ENCODE measurements around the gene LRRC49.

The LRRC49 gene

GRCh38 chr15:71055461-71055860, 162.8 kb downstream of the LRRC49 start:
- no peak for DNase-seq

DNA sequence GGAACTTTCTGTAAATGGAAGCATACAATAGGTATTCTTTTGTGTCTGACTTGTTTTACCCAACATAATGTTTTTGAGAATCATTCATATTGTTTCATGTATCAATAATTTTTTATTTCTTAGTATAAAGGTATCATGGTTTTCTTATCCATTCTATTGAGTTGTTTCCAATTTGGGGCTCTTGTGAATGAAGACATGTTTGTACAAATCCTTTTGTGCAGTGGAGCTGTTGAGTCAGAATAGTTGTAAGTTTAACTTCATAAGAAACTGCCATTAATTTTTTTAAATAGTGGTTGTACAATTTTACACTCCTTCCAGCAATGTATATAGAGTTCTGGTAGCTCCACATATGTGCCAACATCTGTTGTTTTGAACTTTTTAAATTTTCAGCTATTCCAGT, 163.5 kb downstream of the LRRC49 start:
- DNase-seq: no peak

GRCh38 chr15:71057143-71057542, 164.5 kb downstream of the LRRC49 start:
- no peak for DNase-seq

GRCh38 chr15:71057581-71057980, 165.0 kb downstream of the LRRC49 start:
- no peak for DNase-seq

DNA sequence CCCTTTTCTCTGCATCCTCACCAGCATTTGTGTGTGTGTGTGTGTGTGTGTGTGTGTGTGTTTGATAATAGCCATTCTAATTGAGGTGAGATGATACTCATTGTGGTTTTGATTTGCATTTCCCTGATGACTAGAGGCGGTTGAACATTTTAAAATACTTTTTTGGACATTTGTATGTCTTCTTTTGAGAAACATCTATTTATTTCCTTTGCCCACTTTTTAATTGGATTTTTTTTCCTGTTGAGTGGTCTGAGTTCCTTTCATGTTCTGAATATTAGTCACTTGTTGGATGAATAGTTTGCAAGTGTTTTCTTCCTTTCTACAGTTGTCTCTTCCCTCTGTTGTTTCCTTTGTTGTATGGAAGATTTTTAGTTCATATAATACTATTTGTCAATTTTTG, 168.4 kb downstream of the LRRC49 start:
- no peak for DNase-seq

- no peak for DNase-seq
These were observed 174.4 kb downstream of the LRRC49 start for GRCh38 chr15:71066983-71067382.

DNA sequence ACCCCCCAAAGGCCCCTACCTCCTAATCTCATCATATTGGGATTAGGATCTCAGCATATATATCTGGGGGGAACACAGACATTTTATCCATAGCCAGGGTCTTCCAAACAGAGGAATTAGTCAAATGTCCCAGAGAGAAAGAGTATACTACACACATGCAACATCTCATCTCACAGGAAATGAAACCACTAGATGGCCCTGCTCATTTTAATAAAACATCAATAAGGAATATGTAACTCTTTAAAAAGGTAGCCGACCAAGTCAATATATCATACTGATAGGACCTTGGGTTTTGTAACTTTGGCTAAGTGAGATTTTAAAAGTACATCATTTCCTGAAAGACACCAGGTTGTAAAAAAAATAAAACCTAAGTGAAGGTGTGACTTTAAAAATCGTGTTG, 177.1 kb downstream of the LRRC49 start:
- no peak for DNase-seq

DNA sequence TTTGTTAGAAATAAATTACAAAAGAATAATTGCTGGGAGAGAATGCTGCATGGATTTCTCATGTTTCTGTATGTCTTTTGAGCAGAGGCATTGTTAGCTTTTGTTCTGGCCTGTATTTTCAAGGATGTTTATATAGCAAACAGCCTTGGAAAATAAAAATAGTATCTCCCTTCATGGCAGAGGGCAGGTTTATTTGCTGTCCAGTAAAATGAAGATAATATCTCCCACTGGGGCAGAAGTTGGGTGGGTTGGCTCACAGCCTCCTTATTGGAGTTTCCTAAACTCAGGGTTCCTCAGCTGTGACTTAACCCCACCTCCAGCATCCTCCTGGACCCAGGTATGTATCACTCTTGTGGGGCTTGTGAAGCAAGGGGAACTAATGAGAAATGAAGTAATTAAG, 178.9 kb downstream of the LRRC49 start:
- no peak for DNase-seq

DNA sequence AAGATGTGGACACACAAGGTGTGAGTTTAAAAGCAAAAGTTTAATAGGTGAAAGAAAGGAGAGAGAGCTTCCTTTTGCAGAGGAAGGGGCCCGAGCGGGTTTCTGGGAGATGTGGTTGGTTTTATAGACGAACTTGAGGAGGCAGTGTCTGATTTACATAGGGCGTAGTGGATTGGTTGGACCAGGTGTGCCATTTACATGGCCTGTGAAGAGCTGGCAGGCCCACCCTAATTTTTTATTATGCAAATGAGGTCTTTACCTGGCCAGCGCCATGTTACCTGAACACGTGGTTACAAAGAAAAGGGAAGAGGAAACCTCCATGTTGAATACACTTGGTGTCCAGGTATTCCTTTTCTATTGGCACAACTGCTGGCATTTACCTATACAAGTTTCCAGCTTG, 179.8 kb downstream of the LRRC49 start:
- DNase-seq: no peak

DNA sequence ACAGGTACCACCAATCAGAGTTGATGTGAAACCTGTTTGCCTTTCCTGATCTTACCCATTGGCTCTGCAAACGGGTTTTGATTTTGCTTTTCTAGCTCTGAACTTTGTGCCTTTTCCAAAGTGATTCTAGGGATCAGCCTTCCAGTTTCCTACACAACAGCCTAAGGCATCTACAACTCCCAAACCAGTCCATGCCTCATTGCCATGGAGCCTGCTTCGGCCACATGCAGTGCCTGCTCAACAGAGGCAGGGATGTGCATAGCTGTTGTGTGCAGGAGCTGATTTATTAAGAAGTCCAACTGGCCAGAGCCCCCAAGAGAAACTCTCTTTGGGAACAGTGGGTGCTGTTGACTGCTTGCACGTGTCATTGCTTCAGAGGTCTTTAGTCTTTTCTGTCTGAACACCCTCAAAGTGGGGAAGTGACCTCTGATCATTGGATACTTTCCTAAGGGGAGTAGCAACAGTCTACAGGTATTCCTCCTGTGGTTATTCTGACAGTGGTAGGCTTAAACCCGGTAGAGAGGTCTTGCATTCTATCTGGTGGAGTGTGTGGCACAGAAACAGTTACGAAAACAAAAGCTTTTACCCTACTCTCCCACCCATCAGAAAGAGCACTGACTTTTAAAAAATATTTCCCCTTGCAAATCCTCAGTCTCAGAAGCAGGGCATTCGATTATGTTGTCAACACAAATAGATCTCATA, 186.0 kb downstream of the LRRC49 start:
- no peak for DNase-seq

DNA sequence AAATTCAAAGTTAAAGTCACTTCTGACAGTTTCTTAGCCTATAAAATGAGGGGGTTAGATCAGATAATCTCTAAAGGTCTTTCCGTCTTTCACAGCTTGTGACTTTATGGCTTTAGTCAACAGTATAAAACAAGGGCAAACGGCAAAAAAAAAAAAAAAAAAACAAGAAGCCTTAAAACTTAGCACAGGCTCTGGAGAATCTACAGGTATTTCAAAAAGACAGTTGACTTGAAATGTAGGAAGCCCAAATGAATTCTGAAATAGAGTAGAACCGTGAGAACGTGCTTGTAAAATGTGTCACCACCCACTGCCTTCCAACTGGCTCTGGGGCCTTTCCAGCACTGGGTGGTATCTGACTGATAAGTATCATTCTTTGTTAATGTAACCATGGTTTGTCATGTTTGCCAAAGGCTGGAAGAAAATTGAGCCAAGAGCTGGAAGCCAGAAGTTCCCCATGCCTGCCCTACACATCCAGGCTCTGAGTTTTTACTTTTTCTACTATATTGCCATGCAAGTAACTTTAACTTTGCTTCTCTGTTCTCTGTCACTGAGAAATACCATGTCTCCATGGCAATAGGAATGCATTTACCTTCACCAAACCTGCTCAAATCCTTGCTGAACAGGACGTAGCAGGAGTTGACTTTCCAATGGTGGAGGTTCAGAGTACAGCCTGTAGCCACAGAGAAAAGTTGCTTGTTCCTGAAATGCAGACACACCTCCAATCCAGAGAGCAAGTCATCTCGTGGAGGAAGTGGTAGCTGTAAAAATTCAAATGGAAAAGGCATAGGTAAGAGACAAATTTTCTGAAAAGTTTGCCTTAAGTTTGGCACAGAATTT, 186.8 kb downstream of the LRRC49 start:
- DNase-seq: no peak

- no peak for DNase-seq
These were observed 187.5 kb downstream of the LRRC49 start for GRCh38 chr15:71080166-71080565.

DNA sequence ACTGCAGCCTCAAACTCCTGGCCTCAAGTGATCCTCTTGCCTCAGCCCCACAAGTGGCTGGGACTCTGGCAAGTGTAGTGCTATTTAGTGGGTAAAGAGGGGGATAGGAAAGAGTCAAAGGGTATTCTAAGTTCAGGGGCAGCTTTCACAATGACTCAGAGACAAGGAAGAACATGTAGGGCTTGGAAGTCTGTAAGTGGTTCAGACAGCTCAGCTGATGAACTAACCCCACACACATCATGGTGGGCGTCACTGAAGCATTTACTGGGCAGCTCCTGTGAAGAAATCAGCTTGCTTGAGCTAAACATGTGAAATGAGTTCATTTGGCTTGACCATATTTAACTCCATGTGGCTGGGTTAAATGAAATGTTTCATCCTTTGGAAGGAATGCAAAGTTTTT, 188.1 kb downstream of the LRRC49 start:
- DNase-seq: no peak

GRCh38 chr15:71082803-71083202, 190.2 kb downstream of the LRRC49 start:
- DNase-seq: no peak

DNA sequence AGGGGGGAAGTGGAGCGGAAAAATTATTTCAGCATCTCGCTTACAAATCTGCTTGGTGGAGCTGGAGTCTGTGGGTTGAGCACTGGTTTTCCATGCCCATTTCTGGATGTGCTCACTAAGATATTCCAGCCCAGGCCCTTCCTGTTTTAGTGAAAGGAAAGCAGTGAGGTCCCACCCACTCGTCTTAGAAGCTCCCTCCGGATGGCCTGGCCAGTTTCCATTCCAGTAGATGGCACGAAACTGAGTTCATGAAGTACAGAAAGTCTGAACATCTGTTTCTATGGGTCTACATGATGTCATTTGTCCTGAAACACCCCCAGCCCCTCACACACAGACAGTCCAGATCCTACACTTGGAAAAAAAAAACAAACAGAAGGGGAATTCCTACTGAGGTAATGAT, 190.7 kb downstream of the LRRC49 start:
- no peak for DNase-seq

GRCh38 chr15:71084264-71084663, 191.6 kb downstream of the LRRC49 start:
- DNase-seq: no peak

DNA sequence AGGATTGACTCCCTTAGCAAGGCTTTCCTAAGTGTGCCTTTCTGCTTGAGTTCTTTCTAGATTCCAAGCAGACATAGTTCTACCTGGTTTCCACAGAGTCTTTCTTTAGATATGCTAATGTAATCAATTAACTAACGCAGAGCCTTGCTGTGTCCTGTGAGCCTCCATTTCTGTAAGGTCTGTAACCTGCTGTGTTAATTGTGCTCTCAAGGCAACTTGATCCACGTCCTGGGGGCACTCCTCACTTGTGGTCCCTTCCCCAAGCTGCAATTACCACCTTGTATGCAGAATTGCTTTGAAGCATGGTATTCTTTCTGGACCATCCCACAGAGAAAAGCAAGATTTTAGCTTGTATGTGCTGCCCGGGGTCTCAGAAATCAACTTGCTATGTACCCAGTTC, 193.2 kb downstream of the LRRC49 start:
- no peak for DNase-seq

- DNase-seq: no peak
These were observed 195.5 kb downstream of the LRRC49 start for GRCh38 chr15:71088155-71088554.

- DNase-seq: no peak
These were observed 196.1 kb downstream of the LRRC49 start for GRCh38 chr15:71088683-71089082.

DNA sequence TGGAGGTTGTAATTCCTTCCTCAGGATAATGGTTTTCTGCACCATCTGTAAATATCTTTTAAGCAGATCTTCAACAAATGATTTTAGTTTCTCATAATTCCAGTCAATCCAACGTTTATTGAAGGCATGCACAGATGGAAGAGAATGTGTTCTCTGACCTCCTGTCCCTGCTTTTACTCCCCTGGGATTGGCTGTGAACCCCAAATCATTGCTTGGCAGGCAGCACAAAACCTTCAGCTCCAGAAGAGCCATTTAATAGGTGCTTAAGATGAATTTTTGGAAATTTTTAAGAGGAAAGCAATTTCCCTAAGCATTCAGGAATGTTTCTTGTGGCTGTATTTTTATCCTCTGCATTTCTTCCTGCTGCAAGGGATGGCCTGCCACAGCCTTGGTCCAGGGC, 197.2 kb downstream of the LRRC49 start:
- DNase-seq: no peak

GRCh38 chr15:71091601-71092000, 199.0 kb downstream of the LRRC49 start:
- no peak for DNase-seq

- no peak for DNase-seq
These were observed 199.5 kb downstream of the LRRC49 start for GRCh38 chr15:71092056-71092600.

DNA sequence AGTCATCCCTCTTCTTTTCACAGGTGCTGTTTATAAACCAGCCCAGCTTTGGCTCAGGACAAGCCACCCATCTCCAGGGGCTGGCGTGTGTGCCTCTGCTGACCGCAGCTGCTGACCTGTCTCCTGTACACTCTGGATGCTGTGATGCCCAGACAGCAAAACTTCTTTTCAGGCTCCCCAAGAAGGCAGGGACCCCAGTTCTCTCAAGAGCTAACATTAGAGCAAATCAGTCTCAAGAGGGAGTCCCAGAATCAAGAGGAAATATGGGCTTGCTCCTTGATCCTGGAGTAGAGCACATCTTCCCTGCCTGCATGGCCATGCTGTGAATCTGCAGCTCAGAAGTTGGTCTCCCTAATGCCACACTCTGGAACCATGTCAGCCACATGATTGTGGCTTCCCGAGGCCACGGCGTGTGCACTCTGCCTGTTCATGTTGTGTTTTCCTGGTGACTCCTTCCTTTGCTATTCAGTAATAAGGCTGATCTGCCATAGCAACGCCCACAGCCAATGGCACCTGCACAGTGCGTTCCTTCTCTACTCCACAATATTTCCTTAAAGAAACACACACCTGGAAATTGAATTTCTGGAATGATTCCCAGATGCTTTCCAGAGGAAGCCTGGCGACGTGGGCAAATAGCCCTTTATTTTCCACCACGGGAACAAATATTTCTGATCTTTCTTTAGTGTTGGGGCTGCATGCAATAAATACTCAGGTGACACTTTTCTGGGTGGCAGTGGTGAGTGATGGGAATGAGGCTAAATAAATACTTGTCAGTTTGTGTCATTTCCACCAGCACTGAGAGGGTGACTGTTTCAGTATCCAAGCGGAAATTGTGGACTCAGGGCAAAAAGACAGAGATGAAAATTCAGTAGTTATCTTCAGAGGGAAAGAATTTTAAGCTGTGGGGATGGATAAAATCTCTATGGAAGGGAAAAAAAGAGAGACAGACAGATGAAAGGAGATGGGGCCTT, 200.7 kb downstream of the LRRC49 start:
- no peak for DNase-seq

All from activated naive CD4-positive, alpha-beta T cell treated with anti-CD3 and anti-CD28 coated beads, Interleukin-2, amount 50 U/mL, for 16 hours (primary cell).